ENCODE results near the gene IGFL2.

- no peak for TF ChIP-seq CTCF (conservative IDR thresholded peaks at IDR 0.05)
- TF ChIP-seq EZH2 (IDR thresholded peaks at IDR 0.05; ENCODE audit: low read depth), result no peak
Observed at GRCh38 chr19:46176116-46176860, 28.2 kb downstream of the IGFL2 start.
